IPS DF 6.9 (cell line): Measurements from ENCODE around the gene FAM222B.

Source experiments
- DNase-seq: peaks from one replicate; pipeline ENCODE4 v3.0.0-alpha.2; 2013; ENCODE audit warnings: low read depth, low spot score
- H3K27ac ChIP-seq: one replicate; pipeline ENCODE4 v1.5.1; 2013; ENCODE audit warnings: low read length, control low read depth
- H3K27me3 ChIP-seq: 2 replicates; pipeline ENCODE4 v1.6.1; 2013; ENCODE audit warnings: mild to moderate bottlenecking, low read length; ENCODE audit not compliant: control insufficient read depth, insufficient read depth
- H3K36me3 ChIP-seq: 2 replicates; pipeline ENCODE4 v1.6.1; 2013; ENCODE audit warnings: low read length; ENCODE audit not compliant: control insufficient read depth, insufficient read depth
- H3K4me1 ChIP-seq: 2 replicates; pipeline ENCODE4 v1.6.1; 2013; ENCODE audit warnings: low read length; ENCODE audit not compliant: control insufficient read depth, insufficient read depth
- H3K4me3 ChIP-seq: 2 replicates; pipeline ENCODE4 v1.5.1; 2013; ENCODE audit warnings: mild to moderate bottlenecking, low read length
- H3K9me3 ChIP-seq: 2 replicates; pipeline ENCODE4 v1.6.1; 2013; ENCODE audit warnings: low read length, inconsistent platforms; ENCODE audit not compliant: control insufficient read depth, insufficient read depth
- WGBS: extraction: QIAGEN DNeasy Blood & Tissue Kit; methylation state at CpG from one replicate; pipeline ENCODE4 v1.1.7; 2013; ENCODE audit warnings: mixed read lengths, missing lambda C conversion rate; ENCODE audit not compliant: insufficient read length, insufficient coverage; 5-methylcytosine and 5-hydroxymethylcytosine counted together

FAM222B gene

GRCh38 chr17:28744972-28745785 is 97.4 kb downstream of the FAM222B start:
- Histone ChIP-seq H3K27ac (no peak overlapping the region), H3K4me1 (peaks cover 15% of the 10 kb centered on the region), H3K36me3 (peaks cover 33% of the 10 kb centered on the region), H3K27me3 (no peaks in the 10 kb centered on the region), H3K4me3 (peak overlapping the region; percentile 97), H3K9me3 (no peaks in the 10 kb centered on the region)
- WGBS = no CpG with 5 or more reads among the region's 31 CpGs
- no peak for DNase-seq

GRCh38 chr17:28744104-28744971 is 98.3 kb downstream of the FAM222B start:
- Histone ChIP-seq H3K27ac (no peak overlapping the region), H3K9me3 (no peaks in the 10 kb centered on the region), H3K27me3 (no peaks in the 10 kb centered on the region), H3K4me1 (peaks cover 15% of the 10 kb centered on the region), H3K36me3 (peaks cover 29% of the 10 kb centered on the region), H3K4me3 (peak overlapping the region; percentile 97)
- no peak for DNase-seq
- WGBS = no CpG with 5 or more reads among the region's 61 CpGs

GRCh38 chr17:28743243-28744103 is 99.1 kb downstream of the FAM222B start, which contains the start of gene TRAF4:
Gene TRAF4 (plus strand): TSS chr17:28744011. CDS start chr17:28744113, 102 bp downstream.
- Histone ChIP-seq H3K9me3 (no peaks in the 10 kb centered on the region), H3K27ac (no peak within 1 kb of the TSS), H3K27me3 (no peaks in the 10 kb centered on the region), H3K4me3 (peak within 1 kb of the TSS; percentile 97), H3K4me1 (peaks cover 15% of the 10 kb centered on the region), H3K36me3 (peaks cover 20% of the 10 kb centered on the region)
- WGBS = no CpG with 5 or more reads among the region's 70 CpGs
- no peak for DNase-seq

- H3K4me3 ChIP-seq = no peak overlapping the region
- H3K27ac ChIP-seq = no peak overlapping the region
- peaks cover 8% of the 10 kb centered on the region for H3K36me3 ChIP-seq
- WGBS = no CpG with 5 or more reads among the region's 19 CpGs
- DNase-seq = no peak
- peaks cover 9% of the 10 kb centered on the region for H3K4me1 ChIP-seq
- H3K9me3 ChIP-seq = no peaks in the 10 kb centered on the region
- H3K27me3 ChIP-seq = no peaks in the 10 kb centered on the region
These were observed 100.9 kb downstream of the FAM222B start for GRCh38 chr17:28741358-28742349.

- Histone ChIP-seq H3K27ac (no peak overlapping the region), H3K4me1 (no peaks in the 10 kb centered on the region; the same call in 1 of the 2 replicates), H3K36me3 (peaks cover 5% of the 10 kb centered on the region), H3K9me3 (no peaks in the 10 kb centered on the region), H3K4me3 (no peak overlapping the region), H3K27me3 (no peaks in the 10 kb centered on the region)
- WGBS = no CpG with 5 or more reads among the region's 10 CpGs
- DNase-seq = no peak
These were observed 101.9 kb downstream of the FAM222B start for GRCh38 chr17:28740406-28741357.

- no peak overlapping the region for H3K4me3 ChIP-seq
- no peaks in the 10 kb centered on the region for H3K4me1 ChIP-seq
- peaks cover 5% of the 10 kb centered on the region for H3K36me3 ChIP-seq
- no peaks in the 10 kb centered on the region for H3K9me3 ChIP-seq
- DNase-seq = no peak
- H3K27ac ChIP-seq = no peak overlapping the region
- WGBS = 100% methylated on average over 1 of the region's 10 CpGs
- no peaks in the 10 kb centered on the region for H3K27me3 ChIP-seq
These were observed 103.8 kb downstream of the FAM222B start for GRCh38 chr17:28738680-28739384.

GRCh38 chr17:28737770-28738679 is 104.6 kb downstream of the FAM222B start:
- H3K4me1 ChIP-seq = no peaks in the 10 kb centered on the region
- WGBS = no CpG with 5 or more reads among the region's 22 CpGs
- no peak overlapping the region for H3K27ac ChIP-seq
- no peak for DNase-seq
- H3K4me3 ChIP-seq = no peak overlapping the region
- H3K27me3 ChIP-seq = no peaks in the 10 kb centered on the region
- H3K9me3 ChIP-seq = no peaks in the 10 kb centered on the region
- H3K36me3 ChIP-seq = peaks cover 5% of the 10 kb centered on the region

- peaks cover 5% of the 10 kb centered on the region for H3K36me3 ChIP-seq
- no peaks in the 10 kb centered on the region for H3K9me3 ChIP-seq
- no peak overlapping the region for H3K27ac ChIP-seq
- no peaks in the 10 kb centered on the region for H3K4me1 ChIP-seq
- no CpG with 5 or more reads among the region's 12 CpGs for WGBS
- H3K4me3 ChIP-seq = no peak overlapping the region
- no peak for DNase-seq
- no peaks in the 10 kb centered on the region for H3K27me3 ChIP-seq
These were observed 105.3 kb downstream of the FAM222B start for GRCh38 chr17:28737316-28737715.
